MCF 10A (cell line): Measurements from ENCODE around the gene ST8SIA4. TPM values are rescaled to one million over a fixed set of nuclear protein-coding genes. Genes with fewer than 3 reads are reported as not detected.

ENCODE experiments used
- BruUV-seq: library from RNA; stranded (reverse); fragments of 400-500 nt; replicated peaks from 2 replicates; lab custom pipeline; 2021; lab: Mats Ljungman, UMichigan
- CTCF ChIA-PET: fragments of 300-600 bp; sonication (Branson Sonifier 250); formaldehyde crosslinking; extraction: SDS; loops from one replicate; lab custom pipeline; 2021; ENCODE audit warnings: antibody characterized with exemption, inconsistent platforms; lab: Yijun Ruan, JAX
- POLR2A ChIA-PET: fragments of 300-600, 350-650 bp; sonication (Branson Sonifier 250); formaldehyde crosslinking; extraction: SDS; loops from one replicate; lab custom pipeline; 2020; ENCODE audit warnings: antibody characterized with exemption, inconsistent platforms; lab: Yijun Ruan, JAX
- DNase-seq: peaks from one replicate; pipeline ENCODE4 v3.0.0-alpha.2; 2018; ENCODE audit not compliant: unreplicated experiment
- H3K27ac Mint-ChIP-seq: one replicate; pipeline ENCODE4 v1.8.0; 2022; ENCODE audit warnings: mild to moderate bottlenecking, low read depth, mixed read lengths; ENCODE audit not compliant: unreplicated experiment
- H3K27me3 Mint-ChIP-seq: one replicate; pipeline ENCODE4 v1.8.0; 2022; ENCODE audit warnings: mixed read lengths; ENCODE audit not compliant: insufficient read depth, unreplicated experiment
- H3K36me3 Mint-ChIP-seq: one replicate; pipeline ENCODE4 v1.8.0; 2022; ENCODE audit warnings: mild to moderate bottlenecking, moderate library complexity, mixed read lengths; ENCODE audit not compliant: insufficient read depth, unreplicated experiment
- H3K4me1 Mint-ChIP-seq: one replicate; pipeline ENCODE4 v1.8.0; 2022; ENCODE audit warnings: mixed read lengths; ENCODE audit not compliant: insufficient read depth, unreplicated experiment
- H3K4me3 Mint-ChIP-seq: one replicate; pipeline ENCODE4 v1.8.0; 2022; ENCODE audit warnings: mild to moderate bottlenecking, moderate library complexity, mixed read lengths; ENCODE audit not compliant: unreplicated experiment
- H3K9me3 Mint-ChIP-seq: one replicate; pipeline ENCODE4 v1.8.0; 2022; ENCODE audit warnings: mixed read lengths; ENCODE audit not compliant: unreplicated experiment
- CTCF ChIP-seq: fragments of 200-600 bp; IDR thresholded peaks from one replicate; pipeline ENCODE4 v1.8.0; 2022; ENCODE audit warnings: antibody characterized with exemption, mild to moderate bottlenecking; ENCODE audit not compliant: unreplicated experiment
- intact Hi-C: fragments of 100-400 bp; cut with micrococcal nuclease; formaldehyde crosslinking; loops from 2 replicates; pipeline ENCODE4 v1.14.1; 2022
- total RNA-seq: library from RNA; stranded (reverse); gene quantifications from 2 replicates; pipeline ENCODE4 v1.2.3, GENCODE V29; 2022

The ST8SIA4 gene
- total RNA-seq, 1 experiment from 2014 or later: 0.26 TPM

DNA sequence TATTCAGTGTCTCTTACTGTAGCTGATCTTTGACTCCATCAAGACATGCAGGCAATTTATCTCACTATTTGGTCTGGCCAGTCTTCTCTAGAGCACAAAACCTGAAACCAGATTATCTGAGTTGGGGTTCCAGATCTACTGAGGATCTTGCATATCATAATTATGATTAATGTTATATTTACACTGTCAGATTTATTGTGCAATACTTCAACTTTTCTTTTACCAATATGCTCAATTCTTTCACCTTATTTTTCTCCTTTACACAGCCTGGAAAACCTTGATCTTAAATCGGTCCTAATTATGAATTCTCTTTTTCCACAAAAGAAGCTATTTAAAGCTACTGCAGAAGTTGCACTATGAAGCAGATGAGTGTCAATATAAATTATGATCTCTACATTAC lies 140.1 kb downstream of the ST8SIA4 start:
- TF ChIP-seq CTCF: no peak
- BruUV-seq: no TSS peak
- Mint-ChIP-seq H3K27me3 (no peaks in the 10 kb centered on the region), H3K9me3 (no peaks in the 10 kb centered on the region), H3K4me3 (no peak overlapping the region), H3K4me1 (peaks cover 6% of the 10 kb centered on the region), H3K36me3 (no peaks in the 10 kb centered on the region), H3K27ac (no peak overlapping the region)
- ChIA-PET POLR2A (interaction anchor here (0.7 kb wide), 1 partner anchor 50 kb away, joined by 3 read pairs; no protein-coding TSS in a partner anchor), CTCF (interaction anchor here (1.1 kb wide), 1 partner anchor 12 kb away, joined by 5 read pairs; no protein-coding TSS in a partner anchor)
- no peak for DNase-seq
- intact Hi-C loops: no loop called here

GRCh38 chr5:100762108-100762507 lies 141.0 kb downstream of the ST8SIA4 start:
- Mint-ChIP-seq H3K4me3 (no peak overlapping the region), H3K27me3 (no peaks in the 10 kb centered on the region), H3K27ac (no peak overlapping the region), H3K36me3 (no peaks in the 10 kb centered on the region), H3K9me3 (no peaks in the 10 kb centered on the region), H3K4me1 (peaks cover 6% of the 10 kb centered on the region)
- no peak for TF ChIP-seq CTCF
- no TSS peak for BruUV-seq
- POLR2A ChIA-PET: interaction anchor here (0.7 kb wide), 1 partner anchor 50 kb away, joined by 3 read pairs; no protein-coding TSS in a partner anchor
- CTCF ChIA-PET: interaction anchor here (1.1 kb wide), 1 partner anchor 12 kb away, joined by 5 read pairs; no protein-coding TSS in a partner anchor
- intact Hi-C loops: no loop called here
- no peak for DNase-seq

DNA sequence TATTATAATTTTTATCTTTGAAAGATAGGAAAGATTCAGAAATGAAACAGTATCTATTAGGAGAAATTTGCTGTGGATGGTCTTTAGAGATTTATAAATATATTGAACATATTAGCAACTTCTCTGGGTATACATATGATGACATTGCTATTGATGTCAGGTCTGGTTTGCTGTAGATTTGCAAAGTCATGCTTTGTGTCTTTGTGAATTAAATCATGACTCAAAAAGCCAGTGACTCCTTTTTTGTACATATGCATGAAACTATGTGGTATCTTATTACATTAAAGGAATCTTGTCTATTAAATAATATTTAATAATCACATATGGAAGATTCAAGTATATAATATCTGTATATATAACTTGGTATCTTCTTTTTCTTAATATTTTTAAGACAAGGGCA lies 141.9 kb downstream of the ST8SIA4 start:
- H3K27me3 Mint-ChIP-seq: no peaks in the 10 kb centered on the region
- H3K27ac Mint-ChIP-seq: no peak overlapping the region
- H3K36me3 Mint-ChIP-seq: no peaks in the 10 kb centered on the region
- H3K9me3 Mint-ChIP-seq: no peaks in the 10 kb centered on the region
- no peak for TF ChIP-seq CTCF
- intact Hi-C loops: no loop called here
- H3K4me1 Mint-ChIP-seq: peaks cover 6% of the 10 kb centered on the region
- ChIA-PET POLR2A (no interaction called here), CTCF (interaction anchor here (0.9 kb wide), 1 partner anchor 15 kb away, joined by 3 read pairs; no protein-coding TSS in a partner anchor)
- no peak overlapping the region for H3K4me3 Mint-ChIP-seq
- no TSS peak for BruUV-seq
- DNase-seq: peak; percentile 5

DNA sequence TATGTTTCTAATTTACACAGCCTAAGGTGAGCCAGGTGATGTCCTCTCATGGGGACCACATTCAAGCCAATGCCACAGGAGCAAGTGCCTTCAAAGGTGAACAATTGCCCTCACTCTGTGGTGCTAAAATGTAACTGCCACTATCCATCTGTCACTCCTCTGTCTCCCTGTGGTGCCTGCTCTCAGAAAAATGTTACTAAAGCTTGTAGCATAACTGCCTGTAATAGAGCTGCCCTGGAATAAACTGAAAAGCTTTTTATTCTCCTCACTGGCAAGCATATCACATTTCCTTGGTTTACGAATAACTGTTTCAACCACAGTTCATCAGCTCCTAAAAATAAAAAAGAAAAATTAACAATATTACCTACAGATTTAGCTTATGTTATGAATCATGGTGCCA lies 142.4 kb downstream of the ST8SIA4 start:
- no peaks in the 10 kb centered on the region for H3K36me3 Mint-ChIP-seq
- no peak for TF ChIP-seq CTCF
- peaks cover 6% of the 10 kb centered on the region for H3K4me1 Mint-ChIP-seq
- no peaks in the 10 kb centered on the region for H3K9me3 Mint-ChIP-seq
- no TSS peak for BruUV-seq
- DNase-seq: no peak
- ChIA-PET CTCF (interaction anchor here (0.6 to 0.9 kb wide), 2 partner anchors 15 to 113 kb away, joined by 3 read pairs; no protein-coding TSS in a partner anchor), POLR2A (no interaction called here)
- H3K4me3 Mint-ChIP-seq: no peak overlapping the region
- no peak overlapping the region for H3K27ac Mint-ChIP-seq
- no peaks in the 10 kb centered on the region for H3K27me3 Mint-ChIP-seq
- intact Hi-C loops: no loop called here
